HG02938 (cell line): ENCODE results near the gene TNFRSF13B.
"Not testable (repeated sequence)": the region's sequence is repeated elsewhere in the genome, so short reads cannot be mapped to it uniquely, and the experiment has no call there.

Source experiments
- ATAC-seq: cut with Tn5 transposase; IDR thresholded peaks from one replicate; pipeline ENCODE4 v1.9.1; 2021; ENCODE audit warnings: mild to moderate bottlenecking, moderate library complexity; ENCODE audit not compliant: unreplicated experiment

Gene TNFRSF13B

GRCh38 chr17:16987066-16987829, 15.3 kb upstream of the TNFRSF13B start:
- no peak for ATAC-seq

- no peak for ATAC-seq
Observed at GRCh38 chr17:16986391-16986790, 14.5 kb upstream of the TNFRSF13B start.

GRCh38 chr17:16981928-16982327, 10.0 kb upstream of the TNFRSF13B start:
- ATAC-seq, result no peak

- no peak for ATAC-seq
Observed at GRCh38 chr17:16980813-16981731, 9.2 kb upstream of the TNFRSF13B start.

GRCh38 chr17:16980061-16980460, 8.1 kb upstream of the TNFRSF13B start:
- no peak for ATAC-seq

GRCh38 chr17:16979237-16979823, 7.4 kb upstream of the TNFRSF13B start:
- not testable (repeated sequence) for ATAC-seq

- ATAC-seq, result no peak
Observed at GRCh38 chr17:16977932-16978331, 6.0 kb upstream of the TNFRSF13B start.

GRCh38 chr17:16976725-16977550, 5.0 kb upstream of the TNFRSF13B start:
- no peak for ATAC-seq

GRCh38 chr17:16975744-16976625, 4.1 kb upstream of the TNFRSF13B start:
- ATAC-seq, result no peak

GRCh38 chr17:16975277-16975651, 3.3 kb upstream of the TNFRSF13B start:
- ATAC-seq, result no peak

- no peak for ATAC-seq
Observed at GRCh38 chr17:16974569-16975276, 2.8 kb upstream of the TNFRSF13B start.

GRCh38 chr17:16973760-16974540, 2.0 kb upstream of the TNFRSF13B start:
- no peak for ATAC-seq

- not testable (repeated sequence) for ATAC-seq
Observed at GRCh38 chr17:16973043-16973442, 1.1 kb upstream of the TNFRSF13B start.

- ATAC-seq, result no peak
Observed at GRCh38 chr17:16972346-16972745, 428 bp upstream of the TNFRSF13B start.

- no peak for ATAC-seq
Observed at GRCh38 chr17:16969931-16970906, 1.7 kb downstream of the TNFRSF13B start.

- no peak for ATAC-seq
Observed at GRCh38 chr17:16968786-16969185, 3.1 kb downstream of the TNFRSF13B start.

GRCh38 chr17:16962804-16963203, 9.1 kb downstream of the TNFRSF13B start:
- no peak for ATAC-seq
